ENCODE results near the gene FALEC.
A peak's percentile ranks its signal among the peaks of the same experiment; 100 is the strongest.

GRCh38 chr1:150486966-150487762 is 28.4 kb upstream of the FALEC start, which contains the start of gene TARS2:
- TF ChIP-seq CTCF (IDR thresholded peaks at IDR 0.05; ENCODE audit: borderline replicate concordance, extremely low read depth, low read length, poor library complexity, severe bottlenecking), result peak; percentile 14
- no peak for TF ChIP-seq EZH2 (IDR thresholded peaks at IDR 0.05; ENCODE audit: borderline replicate concordance, low read depth, low read length, severe bottlenecking)

Measured in DND-41 (cell line).